Left renal pelvis (tissue), 4 donors: Measurements from ENCODE around the gene SLC6A3. TPM values are rescaled to one million over a fixed set of nuclear protein-coding genes. Genes with fewer than 3 reads are reported as not detected.

Experiments used
- DNase-seq, 4 donors: peaks; one replicate each; pipeline ENCODE4 v3.0.0-alpha.2; 2013; ENCODE audit warnings: low read depth in 4 of 4, low spot score in 3 of 4
- polyA plus RNA-seq, 4 donors: library from polyadenylated mRNA; unstranded; fragments of 120-200 nt; gene quantifications; one replicate each; pipeline ENCODE4 v1.2.1, GENCODE V29; 2013; ENCODE audit not compliant: insufficient read length in 4 of 4

Gene SLC6A3
- polyA plus RNA-seq, 4 donors, result 0.14 to 0.72 (median 0.56) TPM

GRCh38 chr5:1357946-1358725 lies 87.1 kb downstream of the SLC6A3 start:
- DNase-seq, result no peak

GRCh38 chr5:1356873-1357787 lies 88.1 kb downstream of the SLC6A3 start:
- no peak for DNase-seq

- DNase-seq, result no peak
Measured at GRCh38 chr5:1354576-1354975, 90.7 kb downstream of the SLC6A3 start.

- no peak for DNase-seq
Measured at GRCh38 chr5:1352231-1353219, 92.7 kb downstream of the SLC6A3 start.

DNA sequence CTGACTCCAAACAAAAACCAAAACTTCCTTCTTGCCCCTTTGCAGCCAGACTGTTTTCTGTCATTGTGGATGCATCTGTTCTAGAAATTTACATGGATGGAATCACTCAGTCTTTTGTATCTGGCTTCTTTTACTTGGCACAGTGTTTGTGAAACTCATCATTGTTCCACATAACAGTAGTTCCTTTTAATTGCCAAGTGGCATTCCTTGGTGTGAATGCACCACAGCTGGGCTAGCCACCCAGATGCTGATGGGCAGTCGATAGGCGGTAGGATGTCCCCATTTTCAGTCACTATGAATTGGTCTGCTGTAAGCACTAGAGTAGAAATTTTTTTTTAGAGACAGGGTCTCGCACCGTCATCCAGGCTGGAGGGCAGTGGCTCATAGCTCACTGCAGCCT lies 94.1 kb downstream of the SLC6A3 start:
- no peak for DNase-seq

GRCh38 chr5:1349246-1349645 lies 96.0 kb downstream of the SLC6A3 start:
- no peak for DNase-seq

DNA sequence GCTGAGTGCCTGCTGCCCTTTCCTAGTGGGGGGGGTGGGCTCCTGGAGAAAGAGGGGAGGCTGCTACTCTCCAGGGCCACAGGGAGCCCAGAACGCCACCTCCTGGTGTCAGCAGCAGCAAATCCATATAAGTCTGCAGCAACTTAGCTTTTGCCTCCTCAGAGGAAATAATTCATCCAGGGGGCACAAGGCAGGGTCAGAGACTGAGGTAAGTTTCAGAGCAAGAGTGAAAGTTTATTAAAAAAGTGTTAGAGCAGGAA lies 96.3 kb downstream of the SLC6A3 start:
- DNase-seq, result no peak

GRCh38 chr5:1347571-1347970 lies 97.7 kb downstream of the SLC6A3 start:
- DNase-seq, result no peak

- DNase-seq, result no peak
Measured at GRCh38 chr5:1346627-1347440, 98.4 kb downstream of the SLC6A3 start.

DNA sequence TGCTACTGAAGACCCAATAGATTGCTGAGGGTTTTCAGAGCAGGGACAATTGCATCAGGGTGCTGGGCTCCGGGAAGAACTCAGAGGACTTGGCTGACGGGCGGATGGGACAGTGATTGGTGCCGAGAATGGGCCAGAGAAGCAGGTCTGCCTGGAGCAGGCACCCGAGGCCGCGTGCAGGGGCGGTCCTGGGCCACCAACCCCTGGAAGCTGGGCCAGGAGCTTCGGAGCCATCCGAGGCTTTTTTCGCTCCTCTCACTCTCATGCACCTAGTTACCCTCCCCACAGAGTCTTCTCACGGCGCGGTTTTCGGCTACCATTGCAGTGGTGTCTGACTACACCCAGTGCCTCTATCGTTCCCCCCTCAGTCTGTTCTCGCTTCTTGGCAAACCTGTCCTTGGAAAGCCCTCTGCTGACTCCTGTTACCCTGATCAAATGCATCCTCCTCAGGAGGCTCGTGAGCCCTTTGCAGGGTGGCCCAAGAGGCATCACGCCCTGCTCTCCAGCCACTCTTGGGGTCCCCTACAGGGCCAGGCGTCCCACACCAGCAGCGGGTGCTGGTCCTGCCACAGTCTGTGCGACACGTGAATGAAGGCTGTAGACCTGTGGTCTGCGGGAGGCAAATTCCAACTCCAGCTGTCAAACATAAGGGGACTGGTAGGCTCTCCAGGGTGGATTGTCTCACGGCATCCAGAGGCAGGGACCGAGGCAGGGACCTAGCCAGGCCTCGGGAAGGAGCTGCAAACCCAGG lies 99.2 kb downstream of the SLC6A3 start:
- no peak for DNase-seq

DNA sequence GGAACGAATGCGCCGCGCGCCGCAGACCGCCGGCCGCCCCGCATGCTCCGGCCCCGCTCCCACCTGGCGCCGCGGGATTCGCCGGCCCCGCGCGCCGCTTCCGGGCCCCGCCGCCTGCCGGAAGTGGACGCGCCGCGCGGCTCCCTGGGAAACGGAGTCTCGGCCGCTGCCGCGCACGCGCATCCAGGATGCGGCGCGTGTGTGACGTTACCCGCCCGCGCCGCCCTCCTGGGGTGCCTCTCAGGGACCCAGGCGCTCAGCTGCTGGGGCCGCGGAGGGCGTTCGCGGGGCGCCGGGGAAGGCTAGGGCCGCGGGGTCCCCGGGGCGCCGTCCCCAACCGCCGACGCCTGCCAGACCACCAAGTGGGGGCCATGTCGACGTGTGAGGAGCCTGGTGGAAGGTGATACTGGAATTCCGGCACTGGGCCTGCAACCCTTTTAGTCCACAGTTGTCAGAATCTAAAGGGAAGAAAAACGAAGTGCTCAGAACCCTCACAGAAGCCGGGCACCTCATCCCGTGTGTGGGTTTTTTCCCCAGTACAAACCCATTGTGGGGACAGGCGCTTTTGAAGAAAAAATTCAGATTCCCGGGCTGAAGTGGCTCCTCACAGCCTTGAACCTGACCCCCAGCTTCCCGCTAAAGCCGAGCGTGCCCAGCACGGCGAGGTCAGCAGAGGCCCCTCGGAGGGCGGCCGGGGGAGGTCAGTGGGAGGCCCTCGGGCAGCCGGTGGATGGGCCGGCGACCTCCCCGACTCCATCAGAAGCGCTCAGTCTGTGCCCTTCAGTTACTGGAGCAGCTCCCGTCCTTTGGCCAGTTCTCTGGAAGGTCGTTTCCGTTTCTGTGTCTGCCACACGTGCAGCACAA lies 100.0 kb downstream of the SLC6A3 start, which contains the start of gene CLPTM1L:
Gene CLPTM1L, minus strand, starts transcription at position 125 of the 864 bp plus-strand sequence. CDS start 258 bp downstream, outside the sequence.
- peak; percentile 62 to 82 (median 77) for DNase-seq

DNA sequence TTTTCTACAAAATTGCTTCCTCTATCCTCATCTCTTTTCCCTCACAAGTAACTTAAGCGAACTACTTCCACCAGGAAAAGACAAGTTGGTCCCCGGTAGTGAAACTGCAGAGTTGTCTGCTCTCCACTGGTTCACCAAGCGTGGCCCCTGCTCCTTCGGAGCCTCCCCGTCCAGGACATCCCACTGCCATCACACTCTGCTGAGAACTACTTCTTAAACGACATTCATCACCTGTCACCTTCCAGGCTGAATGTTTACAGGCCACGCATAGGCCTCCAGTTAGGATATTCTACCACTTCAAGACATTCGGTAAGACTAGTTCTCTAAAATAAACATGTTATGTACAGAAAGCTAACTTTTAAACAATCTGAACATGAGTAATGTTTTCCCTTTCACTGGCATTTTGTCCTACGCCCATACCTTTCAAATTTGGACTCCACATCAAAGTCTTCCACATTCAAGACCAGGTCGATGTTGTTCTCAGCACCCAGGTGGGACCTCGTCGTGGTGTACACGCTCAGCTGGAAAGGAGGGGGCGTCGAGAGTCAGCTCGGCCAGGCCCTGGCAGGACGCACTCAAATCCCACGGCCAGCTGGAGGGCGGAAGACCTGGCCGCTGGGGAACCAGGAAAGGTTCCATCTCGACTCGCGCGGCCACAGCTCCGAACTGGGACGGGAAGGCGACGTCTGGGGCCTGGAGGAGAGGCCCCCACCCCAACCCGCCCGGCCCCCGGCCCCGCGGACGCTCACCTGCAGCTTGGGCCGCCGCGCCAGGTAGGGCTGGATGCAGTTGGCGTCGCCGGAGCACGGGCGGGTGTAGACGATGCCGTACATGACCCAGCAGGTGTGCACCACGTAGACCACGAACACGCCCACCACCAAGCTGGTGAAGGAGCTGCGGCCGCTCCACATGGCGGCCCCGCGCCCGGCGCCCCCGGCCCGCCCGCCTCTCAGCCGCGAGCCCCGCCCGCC lies 101.0 kb downstream of the SLC6A3 start:
- no peak for DNase-seq

- DNase-seq, result no peak
Measured at GRCh38 chr5:1343315-1343751, 101.9 kb downstream of the SLC6A3 start.
